Breast epithelium (tissue), 4 donors: Measurements from ENCODE around the gene DNAH17. TPM values are rescaled to one million over a fixed set of nuclear protein-coding genes. Genes with fewer than 3 reads are reported as not detected.

Experiments
- DNase-seq, 2 donors: peaks; one replicate each; pipeline ENCODE4 v3.0.0-alpha.2; 2019; ENCODE audit warnings: low spot score in 2 of 2
- H3K27ac ChIP-seq, 2 donors: fragments of 200-600 bp; sonication (generic) in 1 of 2; one replicate each; pipeline ENCODE4 v1.5.1; 2016 to 2019; ENCODE audit warnings: mild to moderate bottlenecking in 1 of 2
- H3K27me3 ChIP-seq, 2 donors: fragments of 200-600 bp; sonication (generic) in 1 of 2; one replicate each; pipeline versions ENCODE4 v1.5.1 to v1.6.0; 2017 to 2019; ENCODE audit warnings: control low read depth in 1 of 2, mild to moderate bottlenecking in 1 of 2
- H3K36me3 ChIP-seq: fragments of 200-600 bp; one replicate; pipeline ENCODE4 v1.5.1; 2019
- H3K4me1 ChIP-seq, 2 donors: fragments of 200-600 bp; sonication (generic); one replicate each; pipeline ENCODE4 v1.5.1; 2016 to 2019; ENCODE audit warnings: control low read depth in 1 of 2
- H3K4me3 ChIP-seq, 3 donors: fragments of 200-600 bp; sonication (generic); 1 replicate in 2 of 3; 2 replicates in 1 of 3; pipeline ENCODE4 v1.5.1; 2016 to 2019; ENCODE audit warnings: mild to moderate bottlenecking in 3 of 3, moderate library complexity in 2 of 3
- H3K9me3 ChIP-seq, 2 donors: fragments of 200-600 bp; sonication (generic) in 1 of 2; one replicate each; pipeline ENCODE4 v1.5.1; 2016 to 2019; ENCODE audit warnings: control low read depth in 1 of 2
- CTCF ChIP-seq, 3 donors: fragments of 450-650 bp; IDR thresholded peaks; one replicate each; pipeline ENCODE4 v1.5.1; 2016 to 2017; ENCODE audit warnings: antibody characterized with exemption in 3 of 3, mild to moderate bottlenecking in 3 of 3, moderate library complexity in 3 of 3
- POLR2A ChIP-seq: fragments of 450-650 bp; IDR thresholded peaks from one replicate; pipeline ENCODE4 v1.6.1; 2016; ENCODE audit warnings: antibody characterized with exemption, mild to moderate bottlenecking, moderate library complexity
- POLR2AphosphoS5 ChIP-seq, 3 donors: sonication (generic); formaldehyde crosslinking; IDR thresholded peaks; one replicate each; pipeline ENCODE4 v1.6.1; 2017; ENCODE audit warnings: antibody characterized with exemption in 3 of 3
- intact Hi-C: fragments of 100-400 bp; cut with DNase I; formaldehyde crosslinking; loops from one replicate; pipeline ENCODE4 v1.15.1; 2023; ENCODE audit warnings: low total_unique reads
- total RNA-seq, 3 donors: library from RNA; depleted of rRNA; stranded (reverse); fragments of >200 nt; gene quantifications; one replicate each; pipeline ENCODE4 v1.1.0, GENCODE V29; 2016

Gene DNAH17
- total RNA-seq, 3 donors from 2014 or later: 0.15 to 0.33 TPM; not detected in 1

DNA sequence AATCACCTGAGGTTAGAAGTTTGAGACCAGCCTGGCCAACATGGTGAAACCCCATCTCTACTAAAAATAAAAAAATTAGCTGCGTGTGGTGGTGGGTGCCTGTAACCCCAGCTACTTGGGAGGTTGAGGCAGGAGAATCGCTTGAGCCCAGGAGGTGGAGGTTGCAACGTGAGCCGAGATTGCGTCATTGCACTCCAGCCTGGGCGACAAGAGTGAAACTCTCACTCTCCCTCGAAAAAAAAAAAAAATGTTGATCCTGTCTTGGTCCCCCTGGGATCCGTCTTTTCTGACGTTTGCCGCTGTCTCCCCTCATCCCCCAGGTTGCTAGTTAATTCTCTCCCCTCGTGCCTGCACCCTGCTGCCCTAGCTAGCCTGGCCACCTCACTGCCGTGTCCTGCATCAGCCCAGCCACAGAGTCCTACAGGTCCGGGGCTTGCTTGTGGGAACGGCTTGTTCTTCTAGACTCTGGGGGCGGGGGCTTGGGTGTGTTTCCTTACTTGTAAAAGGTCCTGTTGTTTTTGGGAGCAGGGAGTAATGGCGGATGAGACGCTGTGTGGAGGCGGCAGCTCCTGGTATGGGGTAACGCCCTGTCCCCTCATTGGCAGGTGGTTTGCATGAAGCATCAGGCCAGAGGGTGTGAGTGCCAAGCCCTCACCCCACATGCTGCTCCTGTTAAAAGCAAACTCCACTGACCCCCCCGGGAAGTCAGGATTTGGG is 154.2 kb downstream of the DNAH17 start:
- Histone ChIP-seq H3K27ac (no peak overlapping the region), H3K4me3 (no peak overlapping the region), H3K36me3 (no peaks in the 10 kb centered on the region), H3K27me3 (no peaks in the 10 kb centered on the region), H3K4me1 (no peaks in the 10 kb centered on the region), H3K9me3 (no peaks in the 10 kb centered on the region)
- TF ChIP-seq POLR2A (no peak), CTCF (IDR thresholded peaks at IDR 0.05) (no peak), POLR2AphosphoS5 (IDR thresholded peaks at IDR 0.05) (no peak)
- intact Hi-C loops: loop anchor here (10.0 kb wide), 1 partner anchor 138 kb away; no protein-coding TSS in a partner anchor
- DNase-seq: peak in 1 of 2 donors; percentile 37

GRCh38 chr17:78422267-78422605 is 155.0 kb downstream of the DNAH17 start:
- no peaks in the 10 kb centered on the region for H3K4me1 ChIP-seq
- DNase-seq: no peak
- no peaks in the 10 kb centered on the region for H3K27me3 ChIP-seq
- H3K4me3 ChIP-seq: no peak overlapping the region
- no peak overlapping the region for H3K27ac ChIP-seq
- no peaks in the 10 kb centered on the region for H3K36me3 ChIP-seq
- intact Hi-C loops: loop anchor here (10.0 kb wide), 1 partner anchor 137 kb away; no protein-coding TSS in a partner anchor
- no peaks in the 10 kb centered on the region for H3K9me3 ChIP-seq
- no peak for TF ChIP-seq POLR2A
- no peak for TF ChIP-seq POLR2AphosphoS5 (IDR thresholded peaks at IDR 0.05)
- TF ChIP-seq CTCF (IDR thresholded peaks at IDR 0.05): no peak

DNA sequence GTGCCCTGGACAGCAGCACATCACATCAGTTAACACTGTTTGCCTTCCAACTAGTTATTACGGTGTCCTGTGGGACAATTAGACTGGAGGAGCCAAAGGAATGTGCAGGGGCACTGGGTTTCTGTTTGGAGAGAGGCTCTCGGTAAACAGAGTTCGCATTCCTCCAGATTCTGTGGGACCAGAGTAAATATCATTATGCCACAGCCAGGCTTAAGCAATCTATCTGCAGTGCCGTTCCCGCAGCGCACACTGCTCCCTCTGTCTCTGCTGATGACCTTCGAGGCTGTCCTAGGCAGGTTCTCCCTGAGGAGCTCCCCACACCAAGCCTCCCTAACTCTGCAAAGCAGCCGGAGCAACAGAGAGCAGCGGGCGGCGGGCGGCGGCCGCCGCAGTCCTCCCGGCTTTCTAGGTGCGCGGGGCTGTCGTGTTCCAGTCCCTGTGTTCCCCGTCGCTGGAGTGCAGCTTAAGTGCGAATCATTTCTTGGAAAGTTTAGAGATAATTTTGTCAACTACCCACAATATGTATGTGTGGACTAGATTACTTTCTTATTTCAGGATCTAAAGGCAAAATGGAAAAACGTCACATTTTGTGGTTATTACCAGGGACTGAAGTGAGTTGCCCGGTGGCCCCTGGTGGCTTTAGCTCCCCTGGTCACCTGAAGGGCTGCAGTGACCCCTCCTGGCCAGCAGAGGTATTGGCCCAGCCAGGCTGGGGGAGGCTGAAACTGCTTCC is 155.5 kb downstream of the DNAH17 start:
- no peaks in the 10 kb centered on the region for H3K9me3 ChIP-seq
- no peaks in the 10 kb centered on the region for H3K27me3 ChIP-seq
- peak; percentile 60 to 77 for DNase-seq
- peak; percentile 83 to 98 (median 97) for TF ChIP-seq CTCF (IDR thresholded peaks at IDR 0.05)
- no peak for TF ChIP-seq POLR2AphosphoS5 (IDR thresholded peaks at IDR 0.05)
- H3K4me1 ChIP-seq: no peaks in the 10 kb centered on the region
- intact Hi-C loops: loop anchor here (10.0 kb wide), 1 partner anchor 137 kb away; no protein-coding TSS in a partner anchor
- peak overlapping the region; percentile 8 to 38 for H3K27ac ChIP-seq
- no peak overlapping the region for H3K4me3 ChIP-seq
- H3K36me3 ChIP-seq: no peaks in the 10 kb centered on the region

GRCh38 chr17:78421084-78421533 is 156.1 kb downstream of the DNAH17 start:
- Histone ChIP-seq H3K4me1 (no peaks in the 10 kb centered on the region), H3K4me3 (no peak overlapping the region), H3K27me3 (no peaks in the 10 kb centered on the region), H3K27ac (peak overlapping the region in 1 of 2 donors; percentile 8), H3K36me3 (no peaks in the 10 kb centered on the region), H3K9me3 (no peaks in the 10 kb centered on the region)
- intact Hi-C loops: loop anchor here (10.0 kb wide), 1 partner anchor 136 kb away; no protein-coding TSS in a partner anchor
- no peak for DNase-seq
- TF ChIP-seq POLR2AphosphoS5 (IDR thresholded peaks at IDR 0.05) (no peak), CTCF (IDR thresholded peaks at IDR 0.05) (no peak), POLR2A (no peak)
